A549 treated with CpdA at 1 μM for 4 hours (cell line): ENCODE measurements around the gene CCDC160. TPM values are rescaled to one million over a fixed set of nuclear protein-coding genes. Genes with fewer than 3 reads are reported as not detected.

ENCODE experiments used
- total RNA-seq: library from RNA; stranded (reverse); fragments of 200-300 nt; extraction: Qiagen RNA extraction; gene quantifications from 5 replicates; pipeline ENCODE4 v1.2.3, GENCODE V29; 2022; ENCODE audit warnings: low read depth

The CCDC160 gene
- 0.05 TPM in 1 of 5 replicates, not detected in the others for total RNA-seq

GRCh38 chrX:134236626-134237614 lies at the start of gene CCDC160:
Gene CCDC160, plus strand, starts transcription at chrX:134237182. Its CDS starts 7,619 bp downstream, at chrX:134244801.

Other genes starting within 250 kb of the CCDC160 start
- 10.6 to 15.3 TPM (median 14.9 TPM) in 5 replicates for gene PHF6, start 136.1 kb downstream of the CCDC160 start, total RNA-seq
- 99.6 to 133 TPM (median 104 TPM) in 5 replicates for gene HPRT1, start 223.0 kb downstream of the CCDC160 start, total RNA-seq